ENCODE measurements around the gene TTC28. TPM values are rescaled to one million over a fixed set of nuclear protein-coding genes. Genes with fewer than 3 reads are reported as not detected.
"Not testable (repeated sequence)": the region's sequence is repeated elsewhere in the genome, so short reads cannot be mapped to it uniquely, and the experiment has no call there.

TTC28 gene
- polyA plus RNA-seq, 12 donors, result 20.5 to 38.3 (median 28.6) TPM

GRCh38 chr22:28232204-28232603 lies 447.4 kb downstream of the TTC28 start:
- no peak for DNase-seq

GRCh38 chr22:28231441-28231840 lies 448.2 kb downstream of the TTC28 start:
- DNase-seq, result no peak

GRCh38 chr22:28230671-28231070 lies 449.0 kb downstream of the TTC28 start:
- DNase-seq, result no peak

GRCh38 chr22:28229566-28230485 lies 449.8 kb downstream of the TTC28 start:
- peak; percentile 69 for DNase-seq

GRCh38 chr22:28223826-28224225 lies 455.8 kb downstream of the TTC28 start:
- no peak for DNase-seq

- no peak for DNase-seq
Measured at GRCh38 chr22:28222976-28223745, 456.5 kb downstream of the TTC28 start.

GRCh38 chr22:28222571-28222970 lies 457.1 kb downstream of the TTC28 start:
- DNase-seq, result no peak

GRCh38 chr22:28222052-28222451 lies 457.6 kb downstream of the TTC28 start:
- DNase-seq, result no peak

GRCh38 chr22:28220626-28221363 lies 458.8 kb downstream of the TTC28 start:
- no peak for DNase-seq

- DNase-seq, result no peak
Measured at GRCh38 chr22:28217277-28217676, 462.4 kb downstream of the TTC28 start.

- DNase-seq, result not testable (repeated sequence)
Measured at GRCh38 chr22:28214750-28215149, 464.9 kb downstream of the TTC28 start.

GRCh38 chr22:28209457-28209856 lies 470.2 kb downstream of the TTC28 start:
- not testable (repeated sequence) for DNase-seq

- DNase-seq, result no peak
Measured at GRCh38 chr22:28208787-28209186, 470.9 kb downstream of the TTC28 start.

- DNase-seq, result no peak
Measured at GRCh38 chr22:28208036-28208435, 471.6 kb downstream of the TTC28 start.

- DNase-seq, result no peak
Measured at GRCh38 chr22:28207281-28208030, 472.2 kb downstream of the TTC28 start.

- no peak for DNase-seq
Measured at GRCh38 chr22:28205926-28206325, 473.7 kb downstream of the TTC28 start.

- no peak for DNase-seq
Measured at GRCh38 chr22:28204382-28204781, 475.3 kb downstream of the TTC28 start.

- no peak for DNase-seq
Measured at GRCh38 chr22:28203286-28203685, 476.4 kb downstream of the TTC28 start.

- DNase-seq, result no peak
Measured at GRCh38 chr22:28198692-28199091, 480.9 kb downstream of the TTC28 start.

- DNase-seq, result not testable (repeated sequence)
Measured at GRCh38 chr22:28191571-28191970, 488.1 kb downstream of the TTC28 start.

GRCh38 chr22:28188178-28188879 lies 491.3 kb downstream of the TTC28 start:
- DNase-seq, result peak; percentile 71
